ENCODE results near the gene CHST9.

DNA sequence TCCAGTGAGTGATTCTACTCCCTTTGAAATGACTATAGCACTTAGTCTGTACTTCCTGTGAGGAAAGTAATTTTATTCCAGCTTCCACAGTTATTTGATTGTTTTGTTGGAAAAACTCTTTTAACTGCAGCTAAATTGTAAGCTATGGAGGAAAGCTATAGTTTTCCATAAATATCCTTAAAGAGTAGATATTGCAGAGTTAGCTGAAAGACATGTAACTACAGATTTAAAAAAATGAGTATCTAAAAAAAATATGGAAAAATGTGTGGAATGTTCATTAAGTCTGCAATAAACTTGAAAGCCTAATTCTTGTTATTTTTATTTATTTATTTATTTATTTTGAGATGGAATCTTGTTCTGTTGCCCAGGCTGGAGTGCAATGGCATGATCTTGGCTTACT lies 262.8 kb downstream of the CHST9 start:
- TF ChIP-seq, protein P1, sequence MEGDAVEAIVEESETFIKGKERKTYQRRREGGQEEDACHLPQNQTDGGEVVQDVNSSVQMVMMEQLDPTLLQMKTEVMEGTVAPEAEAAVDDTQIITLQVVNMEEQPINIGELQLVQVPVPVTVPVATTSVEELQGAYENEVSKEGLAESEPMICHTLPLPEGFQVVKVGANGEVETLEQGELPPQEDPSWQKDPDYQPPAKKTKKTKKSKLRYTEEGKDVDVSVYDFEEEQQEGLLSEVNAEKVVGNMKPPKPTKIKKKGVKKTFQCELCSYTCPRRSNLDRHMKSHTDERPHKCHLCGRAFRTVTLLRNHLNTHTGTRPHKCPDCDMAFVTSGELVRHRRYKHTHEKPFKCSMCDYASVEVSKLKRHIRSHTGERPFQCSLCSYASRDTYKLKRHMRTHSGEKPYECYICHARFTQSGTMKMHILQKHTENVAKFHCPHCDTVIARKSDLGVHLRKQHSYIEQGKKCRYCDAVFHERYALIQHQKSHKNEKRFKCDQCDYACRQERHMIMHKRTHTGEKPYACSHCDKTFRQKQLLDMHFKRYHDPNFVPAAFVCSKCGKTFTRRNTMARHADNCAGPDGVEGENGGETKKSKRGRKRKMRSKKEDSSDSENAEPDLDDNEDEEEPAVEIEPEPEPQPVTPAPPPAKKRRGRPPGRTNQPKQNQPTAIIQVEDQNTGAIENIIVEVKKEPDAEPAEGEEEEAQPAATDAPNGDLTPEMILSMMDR (optimal IDR thresholded peaks at IDR 0.05 in 1 of 3, IDR thresholded peaks at IDR 0.05 in 1 of 3, conservative IDR thresholded peaks at IDR 0.05 in 1 of 3; ENCODE audit: extremely low read depth in 1 of 3, insufficient read depth in 2 of 3, low read length in 3 of 3) = no peak
- no peak for TF ChIP-seq EZH2 (IDR thresholded peaks at IDR 0.05; ENCODE audit: low read length)

Measured in keratinocyte (primary cell).